B cell (primary cell): ENCODE measurements around the gene PHACTR3.

Source experiments
- EZH2 ChIP-seq: IDR thresholded peaks from 2 replicates; pipeline ENCODE4 v1.6.1; 2012; ENCODE audit warnings: borderline replicate concordance, low read depth, mild to moderate bottlenecking, moderate library complexity, low read length; ENCODE audit not compliant: insufficient read depth, poor library complexity, severe bottlenecking
- TF ChIP-seq, protein P1 (sequence below): fragments of 200-600 bp; IDR thresholded peaks from one replicate; pipeline ENCODE4 v1.8.0; 2022; ENCODE audit warnings: antibody characterized with exemption, mild to moderate bottlenecking

DNA sequence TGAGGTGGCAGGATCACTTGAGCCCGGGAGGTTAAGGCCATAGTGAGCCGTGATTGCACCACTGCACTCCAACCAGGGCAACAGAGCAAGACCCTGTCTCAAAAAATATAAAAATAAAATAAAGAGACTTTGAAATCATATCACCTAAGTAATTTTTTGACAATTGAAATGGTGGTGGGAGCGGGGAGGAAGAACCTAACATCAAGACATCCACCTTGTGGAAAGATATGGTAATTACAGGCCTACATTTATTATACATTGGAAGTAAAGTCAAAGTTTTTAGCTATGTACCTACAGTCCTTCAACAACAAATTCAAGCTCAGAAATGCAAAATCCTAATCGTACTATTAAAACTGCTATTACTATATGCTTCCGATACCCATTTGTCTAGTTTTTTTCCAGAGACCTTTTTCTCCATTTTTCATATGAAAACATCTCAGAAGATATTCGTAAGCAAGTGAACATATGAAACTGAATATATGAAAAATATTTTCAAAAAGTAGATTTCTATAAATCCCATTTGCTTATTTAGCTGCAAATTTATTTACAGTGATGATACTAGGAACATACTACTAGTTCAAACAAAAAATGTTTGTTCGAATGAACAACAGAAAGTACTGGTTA is 245.8 kb downstream of the PHACTR3 start:
- TF ChIP-seq EZH2, result no peak
- TF ChIP-seq, protein P1, sequence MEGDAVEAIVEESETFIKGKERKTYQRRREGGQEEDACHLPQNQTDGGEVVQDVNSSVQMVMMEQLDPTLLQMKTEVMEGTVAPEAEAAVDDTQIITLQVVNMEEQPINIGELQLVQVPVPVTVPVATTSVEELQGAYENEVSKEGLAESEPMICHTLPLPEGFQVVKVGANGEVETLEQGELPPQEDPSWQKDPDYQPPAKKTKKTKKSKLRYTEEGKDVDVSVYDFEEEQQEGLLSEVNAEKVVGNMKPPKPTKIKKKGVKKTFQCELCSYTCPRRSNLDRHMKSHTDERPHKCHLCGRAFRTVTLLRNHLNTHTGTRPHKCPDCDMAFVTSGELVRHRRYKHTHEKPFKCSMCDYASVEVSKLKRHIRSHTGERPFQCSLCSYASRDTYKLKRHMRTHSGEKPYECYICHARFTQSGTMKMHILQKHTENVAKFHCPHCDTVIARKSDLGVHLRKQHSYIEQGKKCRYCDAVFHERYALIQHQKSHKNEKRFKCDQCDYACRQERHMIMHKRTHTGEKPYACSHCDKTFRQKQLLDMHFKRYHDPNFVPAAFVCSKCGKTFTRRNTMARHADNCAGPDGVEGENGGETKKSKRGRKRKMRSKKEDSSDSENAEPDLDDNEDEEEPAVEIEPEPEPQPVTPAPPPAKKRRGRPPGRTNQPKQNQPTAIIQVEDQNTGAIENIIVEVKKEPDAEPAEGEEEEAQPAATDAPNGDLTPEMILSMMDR, result peak; percentile 69
